GM18520 (cell line): ENCODE measurements around the gene OXLD1.

ENCODE experiments used
- ATAC-seq: cut with Tn5 transposase; IDR thresholded peaks from one replicate; pipeline ENCODE4 v1.9.1; 2021; ENCODE audit not compliant: unreplicated experiment

OXLD1 gene

DNA sequence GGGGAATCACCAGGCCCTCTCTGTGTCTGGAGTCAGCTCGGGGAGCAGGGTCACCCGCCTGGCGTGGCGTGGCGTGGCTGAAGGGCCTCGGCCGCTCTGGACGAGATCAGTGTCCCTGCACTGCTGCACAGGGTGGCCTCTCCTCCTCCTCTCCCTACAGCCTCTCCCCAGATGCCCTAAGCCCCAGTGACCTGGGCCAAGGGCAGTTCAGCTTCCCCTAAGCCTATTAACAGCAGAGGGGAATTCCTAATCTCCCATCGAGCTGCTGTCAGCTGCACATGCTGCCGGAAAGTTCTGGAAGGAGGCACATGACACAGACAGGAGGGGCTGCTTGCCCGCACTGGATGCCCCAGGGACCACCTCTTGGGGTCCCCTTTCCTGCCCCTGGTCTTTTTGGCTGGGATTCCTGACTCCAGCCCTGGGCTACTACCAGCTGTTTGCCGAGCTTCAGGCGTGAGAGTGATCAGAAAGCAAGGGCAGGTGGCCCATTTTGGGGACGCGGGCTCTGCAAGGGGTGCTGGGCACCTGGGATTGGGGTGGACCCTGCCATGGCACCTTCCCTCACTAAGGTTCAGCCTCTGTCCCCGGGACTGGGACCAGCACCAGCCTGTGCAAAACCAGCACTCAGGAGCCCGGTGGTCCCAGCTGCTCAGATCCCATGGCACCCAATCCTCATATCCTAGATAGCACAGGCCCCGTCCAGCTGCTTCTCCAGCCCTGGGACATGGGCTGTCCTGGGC is 10.9 kb downstream of the OXLD1 start:
- ATAC-seq: no peak

DNA sequence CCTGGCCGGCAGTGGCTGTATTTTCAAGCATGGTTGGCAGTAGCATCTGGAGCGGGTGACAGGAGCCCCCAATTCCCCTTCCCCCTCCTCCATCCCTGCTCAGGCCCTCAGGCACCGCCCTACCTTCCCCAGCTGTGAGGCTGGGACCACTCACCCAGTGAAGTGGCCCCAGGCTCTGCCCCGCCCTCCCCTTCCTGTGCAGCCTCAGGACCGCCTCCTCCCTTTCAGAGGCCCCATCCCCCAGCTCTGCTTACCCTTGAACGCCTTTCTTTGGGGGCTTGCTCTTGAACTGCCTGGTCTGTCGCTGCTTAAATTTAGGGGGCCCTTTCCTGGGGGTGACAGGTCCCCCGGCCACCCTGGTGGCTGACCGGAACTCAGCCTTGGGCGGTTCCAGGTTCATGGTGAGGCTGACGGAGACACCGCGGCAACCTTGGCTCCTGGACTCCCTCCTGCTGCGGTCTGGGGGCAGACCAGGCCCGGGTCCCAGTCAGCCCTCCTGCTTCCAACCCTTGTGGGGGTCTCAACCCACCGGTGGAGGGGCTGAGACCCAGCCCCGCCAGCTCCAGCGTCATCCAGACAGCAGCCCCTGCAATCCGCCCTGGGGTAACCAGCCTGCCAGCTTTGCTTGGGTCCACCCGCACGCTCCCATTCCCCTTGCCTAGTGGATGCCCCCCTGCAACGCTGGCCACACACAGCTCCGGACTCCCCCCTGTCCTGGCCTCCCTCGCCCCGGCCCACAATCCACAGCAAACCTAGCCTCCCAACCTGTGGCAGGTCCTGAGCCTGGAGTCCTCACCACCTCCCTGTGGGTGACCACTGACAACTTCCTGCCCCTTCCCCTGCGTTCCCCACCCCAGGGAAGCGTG is 13.3 kb downstream of the OXLD1 start:
- ATAC-seq: no peak

DNA sequence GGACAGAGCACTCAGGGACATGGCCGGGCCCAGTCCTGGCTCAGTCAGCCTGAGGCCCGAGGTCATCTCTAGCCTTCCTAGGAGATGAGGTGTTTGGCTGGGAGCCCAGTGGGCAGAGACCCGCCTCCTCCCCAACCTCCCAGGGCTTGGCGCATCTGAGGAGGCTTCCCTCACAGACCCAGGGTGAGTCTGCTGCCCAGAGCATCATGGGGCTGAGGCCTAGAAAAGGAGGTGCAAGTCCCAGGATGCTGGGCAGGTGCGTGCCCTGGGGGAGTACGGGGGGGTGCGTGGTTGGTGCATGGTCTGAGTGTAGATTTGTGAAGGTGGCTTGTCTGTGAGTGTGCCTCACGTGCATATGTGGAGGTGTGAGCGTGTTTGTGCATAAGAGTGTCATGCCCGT is 14.7 kb downstream of the OXLD1 start:
- no peak for ATAC-seq

DNA sequence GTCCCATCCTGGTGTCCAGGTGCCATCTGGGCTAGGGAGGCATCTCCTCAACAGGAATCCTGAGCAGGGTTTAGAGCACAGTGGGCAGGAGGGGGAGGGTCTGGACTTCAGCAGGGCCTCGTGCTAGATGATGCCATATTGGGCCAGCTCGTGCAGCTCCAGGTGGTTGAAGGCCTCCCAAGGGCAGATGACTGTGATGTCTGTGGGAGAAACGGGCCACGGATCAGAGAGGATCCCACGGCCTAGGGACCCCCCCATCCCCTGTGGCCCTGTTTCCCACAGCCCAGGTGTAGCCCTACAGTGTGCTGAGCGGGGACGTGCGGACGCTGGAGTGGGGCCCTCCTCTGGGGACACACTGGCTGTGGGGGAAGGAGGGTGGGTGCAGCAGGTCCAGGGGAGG is 15.5 kb downstream of the OXLD1 start:
- no peak for ATAC-seq

- no peak for ATAC-seq
Measured at GRCh38 chr17:81648707-81649085, 17.7 kb downstream of the OXLD1 start.

DNA sequence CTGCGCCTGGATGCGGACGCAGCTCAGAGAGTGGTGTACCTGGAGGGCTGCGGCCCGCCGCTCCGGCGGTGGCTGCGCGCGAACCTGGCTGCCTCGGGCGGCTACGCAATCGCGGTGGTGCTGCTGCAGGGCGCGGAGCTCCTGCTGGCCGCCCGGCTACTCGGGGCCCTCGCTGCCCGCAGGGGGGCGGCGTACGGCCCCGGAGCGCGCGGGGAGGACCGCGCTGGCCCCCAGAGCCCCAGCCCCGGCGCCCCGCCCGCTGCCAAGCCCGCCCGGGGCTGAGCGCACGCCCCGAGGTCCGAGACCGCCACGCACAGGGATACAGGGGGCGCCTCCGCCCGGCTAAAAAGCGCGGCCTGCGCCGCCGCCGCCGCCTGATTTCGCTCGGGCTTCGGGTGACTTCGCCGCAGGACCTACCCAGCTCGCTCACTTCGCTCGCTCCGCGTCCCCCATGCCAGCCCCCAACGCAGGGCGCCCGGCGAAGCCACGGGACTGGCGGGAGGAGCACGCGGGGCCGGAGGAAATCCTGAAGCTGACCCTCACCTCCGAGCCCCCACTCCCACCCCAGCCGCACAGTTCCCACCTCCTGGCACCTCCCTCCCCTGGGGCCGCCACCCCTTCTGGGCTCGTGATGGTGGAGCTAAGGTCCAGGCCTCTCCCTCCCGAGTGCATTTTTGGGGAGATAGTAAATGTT is 18.2 kb downstream of the OXLD1 start:
- no peak for ATAC-seq

GRCh38 chr17:81647640-81648012 is 18.8 kb downstream of the OXLD1 start:
- ATAC-seq: no peak

- no peak for ATAC-seq
Measured at GRCh38 chr17:81646869-81647600, 19.4 kb downstream of the OXLD1 start.

GRCh38 chr17:81644976-81645952 is 21.1 kb downstream of the OXLD1 start:
- no peak for ATAC-seq

DNA sequence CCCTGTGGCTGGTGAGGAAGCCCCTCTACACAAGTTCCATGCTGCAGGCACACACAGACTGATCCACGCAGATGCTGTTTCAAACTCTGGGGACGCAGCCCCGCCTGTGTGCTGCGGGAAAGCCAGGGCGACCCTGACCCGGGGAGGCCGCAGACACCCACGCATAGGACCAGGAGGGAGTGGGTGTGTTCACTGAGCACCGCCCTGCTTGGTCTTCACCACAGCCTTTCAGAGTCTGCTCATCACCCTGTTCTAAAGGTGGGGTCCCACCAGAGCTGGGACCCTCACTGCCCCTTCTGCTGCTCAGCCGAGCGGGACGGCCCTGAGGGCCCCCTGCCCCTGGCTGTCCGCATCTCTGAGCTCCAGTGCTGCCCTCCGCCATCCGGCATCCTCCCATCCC is 21.9 kb downstream of the OXLD1 start:
- no peak for ATAC-seq

GRCh38 chr17:81641825-81642489 is 24.4 kb downstream of the OXLD1 start:
- no peak for ATAC-seq

GRCh38 chr17:81640011-81640410 is 26.4 kb downstream of the OXLD1 start:
- ATAC-seq: no peak

- no peak for ATAC-seq
Measured at GRCh38 chr17:81638683-81639082, 27.7 kb downstream of the OXLD1 start.

- ATAC-seq: peak; percentile 97
Measured at GRCh38 chr17:81636505-81637288, 29.7 kb downstream of the OXLD1 start, which contains the start of the genes NPLOC4 and TSPAN10. TSS of gene NPLOC4 (minus strand) at chr17:81637112. CDS start at chr17:81636930, 182 bp downstream. TSS of gene TSPAN10 (plus strand) at chr17:81637196. CDS start at chr17:81642413, 5,217 bp downstream.

GRCh38 chr17:81635973-81636504 is 30.4 kb downstream of the OXLD1 start:
- ATAC-seq: no peak

DNA sequence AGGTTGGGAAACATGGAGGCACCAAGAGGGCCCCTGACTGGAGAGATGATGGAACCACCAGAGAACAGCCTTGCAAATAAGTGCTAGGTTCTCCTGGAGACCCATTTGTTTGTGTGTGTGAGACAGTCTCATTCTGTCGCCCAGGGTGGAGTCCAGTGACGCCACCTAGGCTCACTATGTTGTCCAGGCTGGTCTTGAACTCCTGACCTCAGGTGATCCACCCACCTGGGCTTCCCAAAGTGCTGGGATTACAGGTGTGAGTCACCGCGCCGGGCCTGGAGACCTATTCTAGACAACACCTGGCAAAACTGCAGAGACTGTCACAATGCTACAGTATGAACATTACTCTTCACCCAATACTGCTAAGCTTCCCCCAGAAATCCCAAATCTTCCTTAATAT is 31.0 kb downstream of the OXLD1 start:
- no peak for ATAC-seq

GRCh38 chr17:81631482-81631881 is 34.9 kb downstream of the OXLD1 start:
- ATAC-seq: no peak

- no peak for ATAC-seq
Measured at GRCh38 chr17:81630274-81630673, 36.1 kb downstream of the OXLD1 start.
